Tibial nerve (tissue), 4 donors: Measurements from ENCODE around the gene CCDC88C. TPM values are rescaled to one million over a fixed set of nuclear protein-coding genes. Genes with fewer than 3 reads are reported as not detected.
"Not testable (repeated sequence)": the region's sequence is repeated elsewhere in the genome, so short reads cannot be mapped to it uniquely, and the experiment has no call there.

Source experiments
- DNase-seq, 2 donors: peaks; one replicate each; pipeline ENCODE4 v3.0.0-alpha.2; 2019; ENCODE audit warnings: low spot score in 2 of 2
- H3K27ac ChIP-seq, 4 donors: fragments of 200-600 bp; sonication (generic) in 3 of 4; one replicate each; pipeline ENCODE4 v1.5.1; 2017 to 2019; ENCODE audit warnings: mild to moderate bottlenecking in 1 of 4
- H3K27me3 ChIP-seq, 2 donors: fragments of 200-600 bp; sonication (generic) in 1 of 2; one replicate each; pipeline versions ENCODE4 v1.5.1 to v1.6.0; 2017 to 2019
- H3K36me3 ChIP-seq, 3 donors: fragments of 200-600 bp; sonication (generic); one replicate each; pipeline ENCODE4 v1.5.1; 2018 to 2019
- H3K4me1 ChIP-seq, 4 donors: fragments of 200-600 bp; sonication (generic) in 3 of 4; one replicate each; pipeline ENCODE4 v1.5.1; 2017 to 2019
- H3K4me3 ChIP-seq, 4 donors: fragments of 200-600 bp; sonication (generic) in 3 of 4; one replicate each; pipeline ENCODE4 v1.5.1; 2017 to 2019; ENCODE audit warnings: mild to moderate bottlenecking in 1 of 4, moderate library complexity in 1 of 4
- H3K9me3 ChIP-seq, 4 donors: fragments of 200-600 bp; sonication (generic) in 3 of 4; one replicate each; pipeline ENCODE4 v1.5.1; 2017 to 2019
- CTCF ChIP-seq, 5 experiments: fragments of 200-600 bp in 3 of 5; fragments of 450-650 bp in 2 of 5; sonication (generic) in 3 of 5; IDR thresholded peaks; one replicate each; pipeline ENCODE4 v1.5.1; 2016 to 2019; ENCODE audit warnings: antibody characterized with exemption in 5 of 5, mild to moderate bottlenecking in 3 of 5, moderate library complexity in 2 of 5
- EP300 ChIP-seq, 2 donors: sonication (generic); formaldehyde crosslinking; IDR thresholded peaks; one replicate each; pipeline ENCODE4 v1.6.1; 2017; ENCODE audit warnings: antibody characterized with exemption in 2 of 2, mild to moderate bottlenecking in 1 of 2
- POLR2A ChIP-seq, 2 donors: fragments of 450-650 bp; IDR thresholded peaks; one replicate each; pipeline ENCODE4 v1.6.1; 2017; ENCODE audit warnings: antibody characterized with exemption in 2 of 2, mild to moderate bottlenecking in 2 of 2, moderate library complexity in 2 of 2
- WGBS, 2 donors: methylation state at CpG; one replicate each; pipeline ENCODE4 v1.1.5; 2018; 5-methylcytosine and 5-hydroxymethylcytosine counted together
- total RNA-seq, 4 donors: library from RNA; depleted of rRNA; stranded (reverse); fragments of >200 nt; gene quantifications; one replicate each; pipeline ENCODE4 v1.1.0, GENCODE V29; 2016

The CCDC88C gene
- total RNA-seq, 4 donors from 2014 or later, result 3.6 to 12.6 (median 6.8) TPM

GRCh38 chr14:91412939-91413338 is 4.7 kb downstream of the CCDC88C start:
- whole genome bisulfite sequencing, 2 donors, result 87 to 92% methylated on average over 5 of the region's 5 CpGs
- TF ChIP-seq EP300 (IDR thresholded peaks at IDR 0.05) (no peak), POLR2A (IDR thresholded peaks at IDR 0.05) (no peak), CTCF (IDR thresholded peaks at IDR 0.05) (no peak)
- peak overlapping the region in 1 of 4 donors; percentile 15 for H3K27ac ChIP-seq
- DNase-seq, result no peak
- H3K9me3 ChIP-seq, result no peaks in the 10 kb centered on the region
- H3K36me3 ChIP-seq, result no peaks in the 10 kb centered on the region
- peaks cover 0 to 17% of the 10 kb centered on the region in 2 donors for H3K27me3 ChIP-seq
- no peak overlapping the region for H3K4me3 ChIP-seq
- peaks cover 0 to 19% (median 5%) of the 10 kb centered on the region in 4 donors for H3K4me1 ChIP-seq

GRCh38 chr14:91410771-91411536 is 6.7 kb downstream of the CCDC88C start:
- Histone ChIP-seq H3K4me1 (peaks cover 0 to 9% (median 2%) of the 10 kb centered on the region in 4 donors), H3K9me3 (no peaks in the 10 kb centered on the region), H3K27ac (peak overlapping the region in 1 of 4 donors; percentile 24), H3K36me3 (no peaks in the 10 kb centered on the region), H3K4me3 (no peak overlapping the region), H3K27me3 (peaks cover 0 to 3% of the 10 kb centered on the region in 2 donors)
- DNase-seq, result no peak
- 65 to 75% methylated on average over 12 of the region's 12 CpGs for WGBS, 2 donors
- TF ChIP-seq EP300 (IDR thresholded peaks at IDR 0.05) (no peak), CTCF (IDR thresholded peaks at IDR 0.05) (no peak)

GRCh38 chr14:91409928-91410718 is 7.5 kb downstream of the CCDC88C start:
- H3K36me3 ChIP-seq, result no peaks in the 10 kb centered on the region
- no peaks in the 10 kb centered on the region for H3K9me3 ChIP-seq
- H3K4me1 ChIP-seq, result peaks cover 0 to 9% (median 2%) of the 10 kb centered on the region in 4 donors
- no peak overlapping the region for H3K27ac ChIP-seq
- TF ChIP-seq EP300 (IDR thresholded peaks at IDR 0.05) (no peak), POLR2A (IDR thresholded peaks at IDR 0.05) (no peak), CTCF (IDR thresholded peaks at IDR 0.05) (no peak)
- H3K4me3 ChIP-seq, result no peak overlapping the region
- DNase-seq, result no peak
- 46 to 47% methylated on average over 8 of the region's 8 CpGs for WGBS, 2 donors
- peaks cover 0 to 3% of the 10 kb centered on the region in 2 donors for H3K27me3 ChIP-seq

GRCh38 chr14:91409240-91409639 is 8.4 kb downstream of the CCDC88C start:
- H3K27ac ChIP-seq, H3K27me3 ChIP-seq, H3K9me3 ChIP-seq, DNase-seq, H3K4me1 ChIP-seq, H3K4me3 ChIP-seq, H3K36me3 ChIP-seq: not testable (repeated sequence)
- 90 to 96% methylated on average over 6 of the region's 6 CpGs for WGBS, 2 donors

- no peak overlapping the region for H3K4me3 ChIP-seq
- H3K9me3 ChIP-seq, result no peaks in the 10 kb centered on the region
- TF ChIP-seq EP300 (IDR thresholded peaks at IDR 0.05) (no peak), CTCF (IDR thresholded peaks at IDR 0.05) (no peak), POLR2A (IDR thresholded peaks at IDR 0.05) (no peak)
- H3K4me1 ChIP-seq, result peaks cover 0 to 9% (median 2%) of the 10 kb centered on the region in 4 donors
- no peaks in the 10 kb centered on the region for H3K36me3 ChIP-seq
- WGBS, 2 donors, result 84 to 93% methylated on average over 5 of the region's 5 CpGs
- H3K27me3 ChIP-seq, result peaks cover 0 to 3% of the 10 kb centered on the region in 2 donors
- no peak overlapping the region for H3K27ac ChIP-seq
- DNase-seq, result no peak
These were observed 10.6 kb downstream of the CCDC88C start for GRCh38 chr14:91406982-91407381.
